PC-9 (cell line): ENCODE measurements around the gene UQCR11. TPM values are rescaled to one million over a fixed set of nuclear protein-coding genes. Genes with fewer than 3 reads are reported as not detected.

Source experiments
- BruUV-seq: library from RNA; stranded (reverse); fragments of 400-500 nt; replicated peaks from 2 replicates; lab custom pipeline; 2021; lab: Mats Ljungman, UMichigan
- CTCF ChIA-PET: fragments of 300-600 bp; sonication (Branson Sonifier 250); formaldehyde crosslinking; loops from one replicate; lab custom pipeline; 2022; ENCODE audit warnings: antibody characterized with exemption; lab: Charles Lee
- POLR2A ChIA-PET: fragments of 300-600 bp; sonication (Branson Sonifier 250); formaldehyde crosslinking; loops from one replicate; lab custom pipeline; 2022; ENCODE audit warnings: antibody characterized with exemption; ENCODE audit not compliant: unreplicated experiment; lab: Charles Lee
- DNase-seq, 2 experiments: peaks; one replicate each; pipeline versions ENCODE4 v3.0.0 to v3.0.0-alpha.2; 2015 to 2022; ENCODE audit warnings: mixed read lengths in 1 of 2
- H2AFZ ChIP-seq: fragments of 200-600 bp; sonication (generic); 2 replicates; pipeline ENCODE4 v1.8.1; 2017; ENCODE audit warnings: antibody characterized with exemption
- H3F3A ChIP-seq: fragments of 200-600 bp; sonication (generic); 2 replicates; pipeline ENCODE4 v1.8.1; 2017; ENCODE audit warnings: antibody characterized with exemption, mild to moderate bottlenecking, low read depth; ENCODE audit not compliant: insufficient read depth
- H3K27ac ChIP-seq: fragments of 200-600 bp; sonication (generic); 2 replicates; pipeline ENCODE4 v1.6.1; 2016; ENCODE audit warnings: mixed run types
- H3K27me3 ChIP-seq: fragments of 200-600 bp; sonication (generic); 2 replicates; pipeline ENCODE4 v1.6.1; 2016; ENCODE audit warnings: low read depth, mixed run types; ENCODE audit not compliant: insufficient read depth
- H3K36me3 ChIP-seq: fragments of 200-600 bp; sonication (generic); 2 replicates; pipeline ENCODE4 v1.6.1; 2016; ENCODE audit warnings: low read depth, mixed run types
- H3K4me1 ChIP-seq: fragments of 200-600 bp; sonication (generic); replicated peaks from 2 replicates; pipeline ENCODE4 v1.6.1; 2016; ENCODE audit warnings: mixed run types; ENCODE audit not compliant: insufficient read depth
- H3K4me2 ChIP-seq: fragments of 200-600 bp; sonication (generic); 2 replicates; pipeline ENCODE4 v1.6.1; 2017; ENCODE audit warnings: mixed run types
- H3K4me3 ChIP-seq: fragments of 200-600 bp; sonication (generic); 2 replicates; pipeline ENCODE4 v1.6.1; 2016; ENCODE audit warnings: mixed run types
- H3K79me2 ChIP-seq: fragments of 200-600 bp; sonication (generic); 2 replicates; pipeline ENCODE4 v1.6.1; 2017; ENCODE audit warnings: low read depth, mixed run types
- H3K9me2 ChIP-seq: fragments of 200-600 bp; sonication (generic); 2 replicates; pipeline ENCODE4 v1.8.1; 2017; ENCODE audit warnings: mild to moderate bottlenecking; ENCODE audit not compliant: insufficient read depth
- H3K9me3 ChIP-seq: fragments of 200-600 bp; sonication (generic); 2 replicates; pipeline ENCODE4 v1.8.1; 2016; ENCODE audit warnings: low read depth; ENCODE audit not compliant: insufficient read depth
- H4K20me1 ChIP-seq: fragments of 200-600 bp; sonication (generic); 2 replicates; pipeline ENCODE4 v1.8.1; 2017; ENCODE audit not compliant: insufficient read depth
- EZH2 ChIP-seq: fragments of 200-600 bp; sonication (generic); IDR thresholded peaks from 2 replicates; pipeline ENCODE4 v1.8.0; 2017; ENCODE audit warnings: antibody characterized with exemption, low read depth
- intact Hi-C: fragments of 100-400 bp; cut with micrococcal nuclease; formaldehyde crosslinking; loops from one replicate; pipeline ENCODE4 v1.10.0; 2022; ENCODE audit not compliant: unreplicated experiment
- total RNA-seq: library from RNA; stranded (reverse); gene quantifications from 2 replicates; pipeline ENCODE4 v1.2.3, GENCODE V29; 2021
- TF ChIP-seq, protein P1 (sequence below): fragments of 200-600 bp; sonication (generic); conservative IDR thresholded peaks from 2 replicates; pipeline ENCODE4 v1.6.1; 2017; ENCODE audit warnings: mixed run types, antibody characterized with exemption, mild to moderate bottlenecking, moderate library complexity

The UQCR11 gene
- total RNA-seq, 1 experiment from 2014 or later, result 196 TPM

DNA sequence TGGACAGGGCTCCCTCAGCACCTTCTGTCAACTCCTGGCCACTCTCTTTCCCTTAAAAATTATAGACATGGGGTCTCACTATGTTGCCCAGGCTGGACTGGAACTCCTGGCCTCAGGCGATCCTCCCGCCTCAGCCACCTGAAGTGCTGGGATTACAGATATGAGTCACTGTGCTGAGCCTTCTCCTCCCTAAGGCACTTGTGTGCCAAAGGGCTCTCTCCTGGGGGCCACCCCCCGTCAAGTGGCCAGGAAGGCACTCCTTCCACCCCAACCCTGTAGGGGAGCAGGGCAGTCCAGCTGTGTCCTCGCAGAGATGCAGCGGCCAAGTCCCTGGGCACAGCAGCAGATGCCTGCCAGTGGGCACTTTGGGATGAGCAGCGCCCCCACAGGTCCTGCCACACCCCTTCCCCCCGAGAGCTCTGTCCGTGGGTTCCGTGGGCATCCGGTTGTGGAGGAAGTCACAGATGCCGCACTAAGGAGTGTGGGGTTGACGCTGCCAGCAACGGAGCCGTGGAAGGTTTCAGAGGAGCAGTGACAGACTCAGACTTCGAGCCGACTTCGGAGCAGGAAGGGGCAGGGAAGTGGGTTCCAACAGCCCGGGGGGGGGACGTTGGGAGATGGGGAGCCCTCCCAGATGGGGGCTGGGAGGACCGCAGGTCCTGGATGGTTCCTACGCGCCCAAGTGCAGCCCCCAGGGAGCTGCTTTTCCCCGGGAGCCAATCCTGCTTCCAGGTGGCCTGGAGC is 3.3 kb upstream of the UQCR11 start:
- no peak overlapping the region for H2AFZ ChIP-seq

DNA sequence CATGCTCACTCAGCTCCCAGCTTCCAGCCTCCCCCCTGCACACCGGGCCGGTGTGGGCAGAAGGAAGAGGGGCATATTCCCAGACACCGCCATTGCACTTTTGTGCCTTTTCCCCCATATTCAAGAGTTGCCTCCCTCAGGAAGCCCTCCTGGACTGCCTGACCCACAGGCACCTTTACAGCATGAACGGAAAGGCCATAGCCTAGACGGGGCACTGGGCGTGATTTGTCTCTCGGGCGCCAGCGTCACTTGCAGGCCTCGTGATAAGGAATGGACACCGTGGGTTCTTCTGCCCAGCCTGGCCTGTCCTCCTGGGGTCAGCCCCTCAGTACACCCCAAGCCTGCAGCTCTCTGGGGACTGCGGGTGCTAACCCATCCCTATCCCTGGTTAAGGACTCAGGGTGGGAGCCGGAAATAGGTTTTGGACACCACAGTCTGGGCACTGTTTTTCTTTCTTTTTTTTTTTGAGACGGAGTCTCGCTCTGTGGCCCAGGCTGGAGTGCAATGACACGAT is 933 bp upstream of the UQCR11 start:
- no peaks in the 10 kb centered on the region for H3K27me3 ChIP-seq
- peaks cover 23% of the 10 kb centered on the region for H3F3A ChIP-seq
- ChIA-PET CTCF (interaction anchor here (0.6 to 0.7 kb wide), 2 partner anchors 90 to 413 kb away, joined by 3 to 7 read pairs; no protein-coding TSS in a partner anchor), POLR2A (no interaction called here)
- H4K20me1 ChIP-seq, result peaks cover 14% of the 10 kb centered on the region; the same call in 1 of the 2 replicates
- peaks cover 38% of the 10 kb centered on the region for H3K79me2 ChIP-seq
- no peaks in the 10 kb centered on the region for H3K9me3 ChIP-seq
- 0 out of 2 replicates have a peak overlapping the region, but pooled peaks have one; percentile 64 for H2AFZ ChIP-seq
- no TSS peak for BruUV-seq
- peaks cover 26% of the 10 kb centered on the region for H3K4me1 ChIP-seq
- TF ChIP-seq, protein P1, sequence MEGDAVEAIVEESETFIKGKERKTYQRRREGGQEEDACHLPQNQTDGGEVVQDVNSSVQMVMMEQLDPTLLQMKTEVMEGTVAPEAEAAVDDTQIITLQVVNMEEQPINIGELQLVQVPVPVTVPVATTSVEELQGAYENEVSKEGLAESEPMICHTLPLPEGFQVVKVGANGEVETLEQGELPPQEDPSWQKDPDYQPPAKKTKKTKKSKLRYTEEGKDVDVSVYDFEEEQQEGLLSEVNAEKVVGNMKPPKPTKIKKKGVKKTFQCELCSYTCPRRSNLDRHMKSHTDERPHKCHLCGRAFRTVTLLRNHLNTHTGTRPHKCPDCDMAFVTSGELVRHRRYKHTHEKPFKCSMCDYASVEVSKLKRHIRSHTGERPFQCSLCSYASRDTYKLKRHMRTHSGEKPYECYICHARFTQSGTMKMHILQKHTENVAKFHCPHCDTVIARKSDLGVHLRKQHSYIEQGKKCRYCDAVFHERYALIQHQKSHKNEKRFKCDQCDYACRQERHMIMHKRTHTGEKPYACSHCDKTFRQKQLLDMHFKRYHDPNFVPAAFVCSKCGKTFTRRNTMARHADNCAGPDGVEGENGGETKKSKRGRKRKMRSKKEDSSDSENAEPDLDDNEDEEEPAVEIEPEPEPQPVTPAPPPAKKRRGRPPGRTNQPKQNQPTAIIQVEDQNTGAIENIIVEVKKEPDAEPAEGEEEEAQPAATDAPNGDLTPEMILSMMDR, result no peak
- TF ChIP-seq EZH2, result no peak
- peak overlapping the region; percentile 73 for H3K27ac ChIP-seq
- peak overlapping the region; percentile 78 for H3K4me2 ChIP-seq
- no peaks in the 10 kb centered on the region for H3K9me2 ChIP-seq
- no peak for DNase-seq
- H3K4me3 ChIP-seq, result peak overlapping the region; percentile 92
- no peaks in the 10 kb centered on the region for H3K36me3 ChIP-seq
- intact Hi-C loops, result loop anchor here (5.0 to 10.0 kb wide), 3 partner anchors 51 to 191 kb away; no protein-coding TSS in a partner anchor

More for the DNA sequence above, 3.3 kb upstream of the UQCR11 start:
- Histone ChIP-seq H3K27me3 (no peaks in the 10 kb centered on the region), H3K79me2 (peaks cover 17% of the 10 kb centered on the region), H3K36me3 (no peaks in the 10 kb centered on the region), H3K9me2 (no peaks in the 10 kb centered on the region), H3K9me3 (no peaks in the 10 kb centered on the region), H3K4me1 (peaks cover 26% of the 10 kb centered on the region), H3K27ac (no peak overlapping the region), H3K4me2 (peak overlapping the region; percentile 46), H4K20me1 (no peaks in the 10 kb centered on the region; the same call in 1 of the 2 replicates), H3F3A (peaks cover 23% of the 10 kb centered on the region), H3K4me3 (no peak overlapping the region)
- intact Hi-C loops, result loop anchor here (5.0 to 10.0 kb wide), 3 partner anchors 49 to 189 kb away; no protein-coding TSS in a partner anchor
- peak; percentile 53 to 71 for DNase-seq
- CTCF ChIA-PET, result no interaction called here
- BruUV-seq, result no TSS peak
- POLR2A ChIA-PET, result no interaction called here
- TF ChIP-seq, protein P1, result no peak
- TF ChIP-seq EZH2, result no peak

DNA sequence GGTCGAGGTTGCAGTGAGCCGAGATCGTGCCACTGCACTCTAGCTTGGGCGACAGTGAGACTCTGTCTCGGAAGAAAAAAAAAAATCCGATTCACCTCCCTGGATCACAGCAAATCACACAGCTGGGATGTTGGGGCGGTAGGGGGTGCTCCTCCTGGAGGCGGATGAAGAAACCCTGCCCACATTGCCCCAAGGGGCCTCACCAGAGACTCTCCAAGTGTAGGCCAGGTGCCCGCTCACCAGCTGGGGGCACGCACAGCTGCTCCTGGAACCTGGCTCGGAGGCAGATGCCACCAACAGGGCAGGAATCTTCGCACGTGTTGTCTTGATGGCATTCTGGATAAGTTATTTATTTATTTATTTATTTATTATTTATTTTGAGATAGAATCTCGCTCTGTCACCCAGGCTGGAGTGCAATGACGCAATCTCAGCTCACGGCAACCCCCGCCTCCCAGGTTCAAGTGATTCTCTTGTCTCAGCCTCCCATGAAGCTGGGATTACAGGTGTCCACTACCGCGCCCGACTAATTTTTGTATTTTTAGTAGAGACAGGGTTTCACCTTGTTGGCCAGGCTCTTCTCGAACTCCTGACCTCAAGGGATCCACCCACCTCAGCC is 3.1 kb downstream of the UQCR11 start:
- Histone ChIP-seq H3K79me2 (peaks cover 52% of the 10 kb centered on the region), H2AFZ (no peak overlapping the region), H3K9me3 (no peaks in the 10 kb centered on the region), H3K36me3 (no peaks in the 10 kb centered on the region), H3K4me2 (no peak overlapping the region), H3K4me1 (peaks cover 19% of the 10 kb centered on the region), H3K9me2 (no peaks in the 10 kb centered on the region), H3K27ac (no peak overlapping the region), H3K27me3 (no peaks in the 10 kb centered on the region), H4K20me1 (peaks cover 14% of the 10 kb centered on the region; the same call in 1 of the 2 replicates), H3K4me3 (no peak overlapping the region), H3F3A (peaks cover 17% of the 10 kb centered on the region)
- POLR2A ChIA-PET, result no interaction called here
- intact Hi-C loops, result loop anchor here (10.0 kb wide), 1 partner anchor 163 kb away; no protein-coding TSS in a partner anchor
- CTCF ChIA-PET, result interaction anchor here (0.6 kb wide), 1 partner anchor 54 kb away, joined by 8 read pairs; no protein-coding TSS in a partner anchor
- no peak for TF ChIP-seq EZH2
- TF ChIP-seq, protein P1, result no peak
- DNase-seq, result no peak
- BruUV-seq, result no TSS peak
